Epithelial cell of prostate (primary cell): ENCODE results near the gene TNNT1.
"Not testable (repeated sequence)": the region's sequence is repeated elsewhere in the genome, so short reads cannot be mapped to it uniquely, and the experiment has no call there.

Experiments
- DNase-seq: peaks from one replicate; pipeline ENCODE4 v3.0.0-alpha.2; 2011; ENCODE audit warnings: low read depth, low spot score
- H3K27ac ChIP-seq: fragments of 450-650 bp; 2 replicates; pipeline ENCODE4 v1.5.1; 2017; ENCODE audit warnings: mild to moderate bottlenecking

TNNT1 gene

DNA sequence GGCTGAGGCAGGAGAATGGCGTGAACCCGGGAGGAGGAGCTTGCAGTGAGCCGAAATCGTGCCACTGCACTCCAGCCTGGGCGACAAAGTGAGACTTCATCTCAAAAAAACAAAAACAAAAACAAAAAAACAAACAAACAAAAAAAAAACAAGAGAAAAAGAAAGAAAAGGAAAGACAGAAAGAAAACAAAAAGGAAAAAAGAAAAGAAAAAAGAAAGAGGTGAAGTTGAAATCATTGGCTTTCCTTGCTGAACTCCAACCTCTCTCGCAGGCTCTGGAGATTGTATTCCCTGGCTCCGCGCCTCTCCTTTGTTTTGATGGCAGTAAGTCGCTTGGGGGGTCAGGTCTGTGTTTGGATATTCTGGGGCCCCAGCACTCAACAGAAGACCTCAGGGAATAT, 23.3 kb upstream of the TNNT1 start:
- peak overlapping the region; percentile 80 for H3K27ac ChIP-seq
- DNase-seq = not testable (repeated sequence)

DNA sequence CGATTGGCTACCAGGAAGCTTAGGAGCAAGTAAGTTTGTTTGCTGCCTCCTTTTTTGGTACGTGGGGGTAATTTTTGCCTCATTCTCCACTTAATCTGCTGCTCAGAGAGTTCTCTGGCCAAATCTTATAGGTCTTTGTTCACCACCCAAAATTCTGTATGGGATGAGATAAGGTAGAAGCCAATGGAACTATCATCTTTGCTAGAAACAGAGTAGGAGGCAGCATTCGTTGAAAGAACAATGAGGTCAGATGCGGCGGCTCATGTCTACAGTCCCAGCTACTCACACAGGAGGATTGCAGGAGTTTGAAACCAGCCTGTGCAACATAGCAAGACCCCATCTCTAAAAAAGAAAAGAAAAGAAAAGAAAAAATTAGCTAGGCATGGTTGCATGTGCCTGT, 22.4 kb upstream of the TNNT1 start:
- no peak overlapping the region for H3K27ac ChIP-seq
- DNase-seq = no peak

DNA sequence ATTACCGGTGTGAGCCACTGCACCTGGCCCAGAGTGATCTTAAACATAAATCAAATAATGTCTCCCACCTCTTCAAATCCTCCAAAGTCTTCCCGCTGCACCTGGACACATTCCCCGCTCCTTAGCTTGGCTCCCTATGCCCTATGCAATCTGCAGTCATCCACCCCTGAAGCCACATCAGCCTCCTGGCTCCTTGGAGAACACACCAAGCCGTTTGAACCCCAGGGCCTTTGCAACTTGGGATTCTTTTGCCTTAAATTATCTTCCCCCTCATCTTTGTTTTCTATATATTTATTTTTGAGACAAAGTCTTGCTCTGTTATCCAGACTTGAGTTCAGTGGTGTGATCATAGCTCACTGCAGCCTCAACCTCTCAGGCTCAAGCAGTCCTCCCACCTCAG, 20.1 kb upstream of the TNNT1 start:
- no peak overlapping the region for H3K27ac ChIP-seq
- DNase-seq = no peak

DNA sequence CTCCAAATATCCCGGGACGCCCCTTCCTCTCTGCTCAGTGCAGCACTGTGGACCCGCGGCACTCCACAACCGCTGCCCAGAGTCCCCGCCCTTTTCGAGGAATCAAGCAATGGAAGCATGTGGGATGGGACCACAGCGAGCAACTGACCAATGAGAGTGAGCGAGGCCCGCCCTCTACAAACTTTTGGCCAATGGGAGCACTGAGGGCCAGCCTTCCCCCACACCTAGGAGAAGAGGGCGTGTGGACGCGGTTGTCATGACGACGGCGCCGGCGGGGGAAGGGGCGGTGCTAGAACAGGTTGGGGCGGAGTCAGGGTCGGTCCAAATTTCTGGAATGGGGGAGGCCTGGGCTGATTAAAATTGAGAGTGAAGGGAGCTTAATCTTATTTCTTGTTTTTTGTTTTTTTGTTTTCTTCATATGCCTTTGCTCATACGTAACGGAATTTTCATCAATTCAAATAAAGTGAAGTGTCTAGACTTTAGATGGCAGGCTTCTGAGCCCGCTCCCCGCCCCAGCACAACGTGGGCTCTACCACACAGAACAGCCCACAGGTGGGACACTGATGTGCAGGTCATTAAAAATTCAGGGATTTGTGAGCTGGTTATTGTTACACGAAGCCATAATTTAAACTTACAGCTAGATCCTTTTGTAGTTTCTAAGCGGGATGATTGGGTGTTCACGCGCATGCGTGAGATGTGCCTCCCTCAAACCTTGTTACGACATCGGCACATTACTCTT, 17.7 kb upstream of the TNNT1 start, which contains the start of gene DNAAF3:
DNAAF3 (minus strand) TSS at position 84 of the 739 bp plus-strand sequence. CDS start 200 bp downstream, outside the sequence.
- peak; percentile 92 for DNase-seq
- peak within 1 kb of the TSS; percentile 68 for H3K27ac ChIP-seq

DNA sequence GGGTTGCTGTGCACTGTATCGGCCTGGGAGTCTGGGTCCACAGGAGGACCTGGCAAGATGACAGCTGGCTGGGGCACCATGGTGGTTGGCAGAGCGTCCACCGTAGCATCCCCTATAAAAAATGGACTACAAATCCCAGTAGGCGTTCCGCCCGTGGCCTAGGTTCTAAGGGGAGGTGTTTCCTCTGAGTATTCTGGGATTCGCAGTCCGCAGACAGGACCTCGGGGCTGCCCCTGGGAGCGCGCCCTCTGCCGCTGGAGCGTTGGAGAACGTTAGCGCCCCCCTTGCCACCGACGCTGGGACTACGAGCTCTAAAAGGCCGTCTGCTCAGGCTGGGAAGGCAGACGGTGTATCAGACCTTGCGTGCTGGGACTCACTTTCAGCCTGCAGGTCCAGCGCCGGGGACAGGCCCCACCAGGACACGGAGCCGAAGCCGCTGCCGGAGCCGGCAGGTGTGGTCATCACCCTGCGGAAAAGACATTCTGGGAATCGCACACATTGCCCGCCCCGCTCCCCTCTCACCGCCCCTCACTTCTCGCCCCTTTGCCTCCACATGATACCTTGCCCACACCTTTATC, 17.0 kb upstream of the TNNT1 start:
- no peak for DNase-seq
- no peak overlapping the region for H3K27ac ChIP-seq

DNA sequence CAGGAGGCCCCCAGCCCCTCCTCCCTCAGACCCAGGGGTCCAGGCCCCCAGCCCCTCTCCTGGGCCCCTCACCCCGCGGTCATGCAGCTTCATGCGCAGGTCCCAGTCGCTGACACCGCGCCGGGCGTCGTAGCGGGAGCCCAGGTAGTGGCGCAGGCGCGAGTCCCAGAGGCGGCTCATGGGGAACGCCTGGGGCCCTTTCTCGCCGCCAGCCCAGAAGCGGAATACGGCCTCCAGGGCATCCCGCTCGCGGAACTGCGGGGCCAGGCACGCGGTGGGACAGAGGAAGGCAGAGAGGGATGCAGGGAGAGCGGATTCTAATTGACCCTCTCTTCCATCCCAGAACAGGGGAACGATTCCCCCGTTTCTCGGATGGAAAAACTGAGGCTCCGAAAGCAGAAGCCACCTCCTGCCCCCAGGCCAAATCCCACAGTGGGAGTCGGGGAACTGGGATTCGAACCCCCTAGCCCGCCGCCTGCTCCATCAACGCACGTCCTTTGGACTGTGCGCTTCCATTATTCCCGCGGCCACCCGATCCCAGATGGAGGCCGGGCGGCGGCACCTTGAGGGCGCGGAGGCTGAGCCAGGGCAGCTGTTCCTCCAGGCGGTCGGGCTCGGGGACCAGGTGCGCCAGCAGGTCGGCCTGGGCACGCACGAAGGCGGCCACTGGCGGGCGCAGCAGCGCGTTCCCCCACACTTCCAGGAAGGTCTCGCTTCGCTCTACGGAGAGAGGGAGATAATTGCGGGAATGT, 12.7 kb upstream of the TNNT1 start:
- no peak overlapping the region for H3K27ac ChIP-seq
- DNase-seq = no peak

DNA sequence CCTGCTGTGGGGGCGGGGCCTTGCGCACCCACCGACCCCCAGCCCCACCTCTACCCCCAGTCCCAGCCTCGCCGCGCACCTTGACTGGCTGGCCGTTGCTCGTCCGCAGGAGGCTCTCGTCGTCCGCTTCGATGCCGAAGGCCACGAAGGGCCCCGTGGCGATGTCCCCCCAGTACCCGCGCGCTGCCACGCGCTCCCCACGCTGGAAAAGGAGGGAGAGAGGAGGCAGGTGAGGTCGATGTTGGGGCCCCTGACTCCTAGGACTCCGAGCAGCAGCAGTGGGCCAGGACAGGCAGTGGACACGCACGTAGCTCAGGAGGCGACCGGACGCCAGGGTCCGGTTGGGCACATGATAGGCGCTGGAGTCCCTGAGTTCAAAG, 12.0 kb upstream of the TNNT1 start:
- no peak for DNase-seq
- no peak overlapping the region for H3K27ac ChIP-seq

DNA sequence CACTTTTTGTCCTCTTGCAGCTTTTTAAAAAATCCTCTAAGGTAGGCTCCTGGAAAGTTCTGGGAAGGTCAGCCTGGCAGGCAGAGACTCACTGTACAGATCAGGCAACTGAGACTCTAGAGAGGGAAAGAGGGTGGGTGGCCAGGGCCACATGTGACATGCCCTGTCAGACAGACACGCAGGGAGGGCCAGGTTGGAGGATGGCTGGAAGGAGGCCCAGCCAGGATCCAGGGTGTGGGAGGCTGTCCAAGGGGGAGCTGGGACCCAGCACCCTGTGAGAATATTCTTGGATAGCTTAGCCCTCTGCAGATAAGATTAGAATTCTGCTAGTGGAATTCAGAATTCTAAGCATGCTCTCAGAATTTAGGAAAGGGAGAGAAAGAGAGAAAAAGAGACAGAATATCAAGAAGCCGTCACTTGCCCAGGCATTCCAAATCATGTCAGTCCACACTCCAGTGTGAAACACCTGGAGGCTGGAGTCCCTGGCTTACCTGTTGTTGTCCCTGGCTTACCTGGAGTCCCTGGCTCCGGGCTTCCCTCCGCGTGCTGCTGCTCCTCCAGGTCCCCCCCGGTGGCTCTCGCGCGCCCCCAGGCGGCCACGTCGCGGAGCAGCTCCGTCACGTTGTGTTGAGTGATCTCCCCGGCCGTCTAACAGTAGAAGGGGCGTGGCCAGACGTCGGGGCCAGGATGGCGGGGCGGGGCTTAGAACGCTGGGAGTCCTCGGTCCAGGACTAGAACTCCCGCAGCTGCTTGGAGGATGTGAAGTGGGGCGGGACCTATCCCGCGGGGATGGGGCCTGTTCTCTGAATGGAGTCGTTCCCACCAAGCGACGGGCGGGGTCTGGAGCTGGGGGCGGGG, 11.4 kb upstream of the TNNT1 start:
- H3K27ac ChIP-seq = no peak overlapping the region
- no peak for DNase-seq

DNA sequence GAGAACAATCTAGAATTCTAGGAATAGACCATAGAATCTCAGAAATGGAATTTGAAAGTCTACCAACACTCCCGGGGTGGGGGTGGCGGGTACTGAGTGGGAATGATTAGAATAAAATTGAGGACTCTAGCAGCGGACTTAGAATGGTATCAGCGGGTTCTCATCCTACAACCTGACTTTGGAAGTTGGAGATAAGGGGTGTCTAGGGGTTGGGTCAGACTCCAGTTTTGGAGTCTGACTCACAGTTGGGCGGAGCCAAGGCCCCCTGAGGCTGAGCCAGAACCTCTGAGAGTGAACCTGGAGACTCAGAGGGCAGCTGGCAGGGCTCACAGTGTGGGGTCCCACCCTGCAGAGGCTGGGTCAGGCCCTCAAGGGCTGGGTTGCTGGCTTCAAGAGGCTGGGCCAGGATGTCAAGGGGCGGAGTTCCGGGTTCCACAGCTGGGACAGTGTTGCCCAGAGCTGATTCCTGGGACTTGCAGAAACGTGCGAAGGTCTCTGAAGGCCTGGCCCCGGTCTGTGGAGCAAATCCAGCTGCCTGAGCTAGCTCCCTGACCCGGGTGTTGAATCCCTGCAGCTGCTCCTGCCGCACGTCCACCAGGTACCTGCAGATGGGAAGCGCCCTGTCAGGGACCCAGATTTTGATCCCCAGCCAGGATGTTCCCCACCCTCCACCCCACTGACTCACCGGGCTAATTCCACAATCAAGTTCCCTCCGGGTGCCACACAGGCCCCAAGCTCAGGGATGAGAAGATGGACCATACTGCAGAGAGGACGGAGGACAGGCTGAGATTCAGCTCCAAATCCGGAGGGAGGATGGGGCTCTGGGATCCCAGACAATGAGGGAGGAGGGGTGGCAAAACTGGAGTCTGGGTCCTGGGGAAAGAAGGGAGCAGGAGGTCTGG, 10.1 kb upstream of the TNNT1 start:
- DNase-seq = no peak
- H3K27ac ChIP-seq = no peak overlapping the region

DNA sequence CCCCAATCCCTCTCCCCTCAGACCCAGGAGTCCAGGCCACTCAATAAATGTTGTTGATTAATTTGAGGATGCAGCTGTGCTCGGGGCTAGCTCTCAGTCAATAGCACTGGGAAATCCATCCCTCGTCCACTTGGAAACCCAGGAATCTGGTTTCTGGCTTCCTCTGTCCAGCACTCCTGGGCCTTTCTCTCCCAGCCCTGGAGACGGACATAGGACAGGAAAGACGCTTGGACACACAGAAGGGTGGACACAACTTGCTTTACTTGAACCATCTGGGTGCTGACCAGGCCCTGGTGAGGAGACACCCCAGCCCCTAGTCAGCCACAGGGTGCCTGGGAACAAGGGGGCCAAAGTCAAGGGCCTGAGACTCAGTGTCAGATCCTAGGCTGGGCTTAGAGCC, 9.4 kb upstream of the TNNT1 start:
- DNase-seq = no peak
- no peak overlapping the region for H3K27ac ChIP-seq

DNA sequence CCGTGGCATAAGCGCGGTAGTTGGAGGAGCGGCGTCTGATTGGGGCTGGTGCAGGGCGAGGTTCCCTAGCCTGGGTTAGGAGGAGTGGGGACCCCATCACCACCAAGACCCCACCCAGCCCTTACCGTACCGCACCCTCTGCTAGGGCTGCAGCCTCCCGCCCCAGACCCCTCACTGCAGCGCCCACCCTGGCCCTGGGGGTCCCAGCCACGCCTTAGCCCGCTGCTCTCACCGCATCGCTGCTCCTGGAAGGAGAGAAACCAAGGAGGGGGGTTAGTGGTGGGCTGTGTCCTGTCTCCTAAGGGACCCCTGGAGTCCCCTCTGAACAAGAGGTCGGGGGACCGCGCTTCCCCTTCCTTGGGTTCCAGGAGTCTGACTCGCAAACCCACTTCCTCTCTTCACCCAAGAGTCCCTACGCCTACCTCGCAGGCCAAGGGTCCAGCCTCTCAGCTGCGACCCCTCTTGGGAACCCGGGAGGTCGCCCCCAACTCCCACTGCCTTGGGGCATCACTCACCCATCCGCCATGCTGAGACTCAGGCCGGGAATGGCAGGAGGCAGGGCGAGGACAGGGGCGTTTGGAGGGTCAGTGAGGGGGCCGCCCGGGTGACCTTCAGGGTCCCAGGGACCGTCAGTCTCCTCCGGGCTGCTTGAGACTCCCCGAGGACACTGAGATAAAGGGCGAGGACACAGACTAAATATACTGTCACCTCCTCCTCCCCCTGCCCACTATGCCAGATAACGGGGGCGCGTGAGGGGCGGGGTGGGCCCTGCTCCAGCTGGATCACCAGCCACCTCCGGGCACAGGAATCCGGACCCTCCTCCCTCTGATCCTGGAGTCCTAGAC, 8.3 kb upstream of the TNNT1 start, which contains the start of gene TNNI3:
TNNI3 (minus strand) TSS at position 669 of the 845 bp plus-strand sequence; CDS start at position 526, 143 bp downstream.
- DNase-seq = no peak
- no peak within 1 kb of the TSS for H3K27ac ChIP-seq

DNA sequence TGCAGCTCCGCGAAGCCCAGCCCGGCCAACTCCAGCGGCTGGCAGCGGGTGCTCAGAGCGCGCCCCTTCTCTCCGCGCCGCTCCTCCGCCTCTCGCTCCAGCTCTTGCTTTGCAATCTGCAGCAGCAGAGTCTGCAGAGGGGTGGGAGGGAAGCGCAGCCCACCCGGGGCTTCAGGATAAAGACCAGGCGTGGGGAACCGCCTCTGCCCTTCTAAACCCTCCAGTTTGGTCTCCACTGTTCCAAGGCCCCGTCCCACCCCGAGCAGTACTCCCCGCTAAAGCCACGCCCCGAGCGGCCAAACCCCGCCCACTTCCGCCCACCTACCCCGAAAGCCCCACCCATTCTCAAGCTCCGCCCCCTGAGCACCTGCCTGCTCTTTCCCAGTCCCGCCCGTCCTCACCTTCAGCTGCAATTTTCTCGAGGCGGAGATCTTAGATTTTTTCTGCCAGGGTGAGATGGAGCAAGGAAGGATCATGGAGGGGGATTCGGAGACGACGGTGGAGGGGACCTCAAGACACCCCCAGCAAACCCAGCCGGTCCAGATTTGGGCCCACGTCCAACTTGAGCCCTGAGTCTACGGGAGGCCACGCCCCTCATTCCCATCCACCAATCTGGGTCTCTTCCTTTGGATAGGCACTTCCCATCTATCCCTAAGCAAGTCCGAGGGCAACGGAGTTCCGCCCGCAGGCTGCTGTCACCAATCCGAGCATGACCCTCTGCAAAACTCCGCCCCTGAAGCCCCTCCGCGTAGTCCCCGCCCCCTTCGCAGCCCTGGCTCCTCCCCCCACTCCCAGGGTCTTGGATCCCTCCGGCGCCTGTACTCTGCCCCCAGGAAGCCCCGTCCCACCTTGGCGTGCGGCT, 7.4 kb upstream of the TNNT1 start:
- H3K27ac ChIP-seq = no peak overlapping the region
- DNase-seq = no peak

DNA sequence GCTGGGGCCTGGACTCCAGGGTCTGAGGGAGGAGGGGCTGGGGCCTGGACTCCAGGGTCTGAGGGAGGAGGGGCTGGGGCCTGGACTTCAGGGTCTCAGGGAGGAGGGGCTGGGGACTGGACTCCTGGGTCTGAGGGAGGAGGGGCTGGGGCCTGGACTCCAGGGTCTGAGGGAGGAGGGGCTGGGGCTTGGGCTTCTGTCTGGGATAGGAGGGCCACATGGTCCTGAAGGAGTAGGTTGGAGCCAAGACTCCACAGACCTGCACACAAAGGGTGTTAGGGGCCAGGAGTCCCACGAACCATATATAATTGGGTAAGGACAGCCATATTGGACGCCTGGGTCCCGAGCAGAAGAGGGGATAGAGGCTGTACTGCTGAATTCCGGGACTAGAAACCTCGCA, 6.8 kb upstream of the TNNT1 start:
- not testable (repeated sequence) for H3K27ac ChIP-seq, DNase-seq

DNA sequence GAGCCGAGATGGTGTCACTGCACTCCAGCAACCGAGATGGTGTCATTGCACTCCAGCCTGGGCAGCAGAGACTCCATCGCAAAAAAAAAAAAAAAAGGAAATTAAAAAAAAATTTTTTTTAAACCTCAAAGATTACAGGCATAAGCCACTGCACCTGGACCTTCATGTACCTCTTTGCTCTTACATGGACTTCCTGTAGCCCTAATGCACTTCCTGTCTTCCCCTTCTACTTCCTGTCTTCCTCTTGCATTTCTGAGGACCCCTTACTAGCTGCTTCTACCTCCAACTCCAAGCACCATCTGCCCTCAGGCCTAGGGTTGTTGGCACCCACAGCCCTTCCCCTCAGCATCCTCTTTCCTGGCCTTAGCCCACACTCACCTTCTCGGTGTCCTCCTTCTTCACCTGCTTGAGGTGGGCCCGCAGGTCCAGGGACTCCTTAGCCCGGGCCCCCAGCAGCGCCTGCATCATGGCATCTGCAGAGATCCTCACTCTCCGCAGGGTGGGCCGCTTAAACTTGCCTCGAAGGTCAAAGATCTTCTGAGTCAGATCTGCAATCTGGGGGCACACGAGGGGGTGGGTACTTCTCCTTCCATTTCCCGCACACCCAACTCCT, 4.8 kb upstream of the TNNT1 start:
- no peak for DNase-seq
- H3K27ac ChIP-seq = no peak overlapping the region

DNA sequence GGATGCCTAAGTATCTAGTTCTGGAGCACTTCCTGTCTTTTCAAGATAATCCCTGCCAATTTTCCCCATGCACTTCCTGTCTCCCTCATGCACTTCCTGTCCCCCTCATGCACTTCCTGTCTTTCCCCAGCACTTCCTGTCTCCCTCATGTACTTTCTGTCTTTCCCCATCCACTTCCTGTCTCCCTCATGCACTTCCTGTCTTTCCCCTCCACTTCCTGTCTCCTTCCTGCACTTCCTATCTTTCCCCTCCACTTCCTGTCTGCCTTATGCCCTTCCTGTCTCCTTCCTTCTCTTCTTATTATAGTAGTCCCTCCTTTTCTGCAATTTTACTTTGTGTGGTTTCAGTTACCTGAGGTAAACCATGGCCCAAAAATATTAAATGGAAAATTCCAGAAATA, 3.0 kb upstream of the TNNT1 start:
- DNase-seq = no peak
- no peak overlapping the region for H3K27ac ChIP-seq

DNA sequence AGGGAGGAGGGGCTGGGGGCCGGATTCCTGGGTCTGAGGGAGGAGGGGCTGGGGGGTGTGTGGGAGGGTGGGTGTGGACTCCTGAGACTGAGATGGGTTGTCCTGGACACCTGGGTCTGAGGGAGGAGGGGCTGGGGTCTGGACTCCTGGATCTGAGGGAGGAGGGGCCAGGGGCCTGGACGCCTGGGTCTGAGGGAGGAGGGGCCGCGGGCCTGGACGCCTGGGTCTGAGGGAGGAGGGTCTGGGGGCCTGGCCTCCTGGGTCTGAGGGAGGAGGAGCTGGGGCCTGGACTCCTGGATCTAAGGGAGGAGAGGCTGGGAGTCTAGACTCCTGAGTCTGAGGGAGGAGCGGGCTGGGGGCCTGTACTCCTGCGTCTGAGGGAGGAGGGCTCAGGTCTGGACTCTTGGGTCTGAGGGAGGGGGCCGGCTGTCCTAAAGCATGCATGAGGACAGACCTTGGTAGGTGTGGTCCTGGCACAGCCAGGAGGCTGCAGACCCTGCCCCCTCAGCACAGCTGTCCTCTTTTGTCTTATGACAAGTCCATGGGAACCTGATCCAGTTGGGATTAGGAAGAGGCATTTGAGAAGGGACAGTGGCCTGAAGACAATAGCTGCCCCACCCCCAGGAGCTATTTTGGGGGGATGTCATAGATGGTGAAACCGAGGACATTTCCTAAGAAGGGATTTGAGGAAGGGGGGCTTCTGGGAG, 1.3 kb downstream of the TNNT1 start:
- H3K27ac ChIP-seq = no peak overlapping the region
- no peak for DNase-seq
